Keratinocyte (primary cell): ENCODE data around the gene PIPOX. TPM values are rescaled to one million over a fixed set of nuclear protein-coding genes. Genes with fewer than 3 reads are reported as not detected.

Source experiments
- DNase-seq: peaks from one replicate; pipeline ENCODE4 v3.0.0-alpha.2; 2011; ENCODE audit warnings: low read depth, missing footprints, low spot score
- FAIRE-seq: peaks from 2 replicates; lab custom pipeline; 2011; peaks lifted over from hg19 to GRCh38; lab: Jason Lieb, UNC
- H2AFZ ChIP-seq: 2 replicates; pipeline ENCODE4 v1.6.0; 2012; ENCODE audit warnings: low read length, control low read depth, inconsistent platforms; ENCODE audit not compliant: control insufficient read depth
- H3K27ac ChIP-seq: 2 replicates; pipeline ENCODE4 v1.5.1; 2011; ENCODE audit warnings: low read length; ENCODE audit not compliant: control insufficient read depth, insufficient read depth
- H3K27me3 ChIP-seq: 3 replicates; pipeline ENCODE4 v1.6.0; 2011; ENCODE audit warnings: low read length; ENCODE audit not compliant: control insufficient read depth, insufficient read depth; ENCODE audit errors: extremely low read depth
- H3K36me3 ChIP-seq, 2 experiments: 2 replicates in 1 of 2; 3 replicates in 1 of 2; pipeline ENCODE4 v1.5.1; 2011; ENCODE audit warnings: low read length in 2 of 2, mild to moderate bottlenecking in 1 of 2; ENCODE audit not compliant: control insufficient read depth in 2 of 2, insufficient read depth in 2 of 2; ENCODE audit errors: extremely low read depth in 1 of 2
- H3K4me1 ChIP-seq: 3 replicates; pipeline ENCODE4 v1.5.1; 2011; ENCODE audit warnings: low read length; ENCODE audit not compliant: control insufficient read depth, insufficient read depth; ENCODE audit errors: extremely low read depth
- H3K4me2 ChIP-seq: 3 replicates; pipeline ENCODE4 v1.6.0; 2011; ENCODE audit warnings: low read depth, low read length; ENCODE audit not compliant: control insufficient read depth, insufficient read depth; ENCODE audit errors: extremely low read depth
- H3K4me3 ChIP-seq, 3 experiments: fragments of 200-600 bp in 1 of 3; sonication (generic) in 1 of 3; 2 replicates in 2 of 3; 3 replicates in 1 of 3; pipeline ENCODE4 v1.5.1; 2011 to 2016; ENCODE audit warnings: low read length in 3 of 3, mild to moderate bottlenecking in 3 of 3, control low read depth in 2 of 3, inconsistent platforms in 1 of 3, low read depth in 1 of 3, mixed read lengths in 1 of 3, mixed run types in 1 of 3, moderate library complexity in 1 of 3; ENCODE audit not compliant: control insufficient read depth in 2 of 3, insufficient read depth in 2 of 3; ENCODE audit errors: extremely low read depth in 1 of 3
- H3K79me2 ChIP-seq: 2 replicates; pipeline ENCODE4 v1.6.0; 2012; ENCODE audit warnings: low read length; ENCODE audit not compliant: control insufficient read depth, insufficient read depth
- H3K9ac ChIP-seq: 3 replicates; pipeline ENCODE4 v1.6.0; 2011; ENCODE audit warnings: low read length; ENCODE audit not compliant: control insufficient read depth, insufficient read depth; ENCODE audit errors: extremely low read depth
- H3K9me1 ChIP-seq: 3 replicates; pipeline ENCODE4 v1.6.0; 2011; ENCODE audit warnings: low read length; ENCODE audit not compliant: control insufficient read depth, insufficient read depth; ENCODE audit errors: extremely low read depth
- H3K9me3 ChIP-seq: 2 replicates; pipeline ENCODE4 v1.5.1; 2012; ENCODE audit warnings: low read depth, low read length; ENCODE audit not compliant: control insufficient read depth
- H4K20me1 ChIP-seq: 3 replicates; pipeline ENCODE4 v1.6.0; 2011; ENCODE audit warnings: low read length; ENCODE audit not compliant: control insufficient read depth, insufficient read depth; ENCODE audit errors: extremely low read depth
- CTCF ChIP-seq, 3 experiments: IDR thresholded peaks in 1 of 3; conservative IDR thresholded peaks in 1 of 3; optimal IDR thresholded peaks in 1 of 3; 2 replicates in 2 of 3; 3 replicates in 1 of 3; pipeline versions ENCODE3 to v1.5.1; 2011; ENCODE audit warnings: low read length in 3 of 3, mild to moderate bottlenecking in 3 of 3, moderate library complexity in 2 of 3, control low read depth in 1 of 3, inconsistent platforms in 1 of 3; ENCODE audit not compliant: insufficient read depth in 2 of 3; ENCODE audit errors: extremely low read depth in 1 of 3
- EZH2 ChIP-seq: IDR thresholded peaks from one replicate; pipeline ENCODE4 v1.6.1; 2012; ENCODE audit warnings: inconsistent platforms, mild to moderate bottlenecking, low read length, moderate library complexity
- dilution Hi-C: fragments of 300-500 bp; cut with MboI; formaldehyde crosslinking; loops from one replicate; pipeline ENCODE4 v1.7.0; 2020; ENCODE audit warnings: low sequenced_read_pairs; ENCODE audit not compliant: extremely low pct_ligation_motif_present
- polyA plus RNA-seq, 5 experiments: library from polyadenylated mRNA; depleted of rRNA in 3 of 5; stranded (reverse) in 3 of 5; stranded (forward) in 1 of 5; unstranded in 1 of 5; fragments of >200 nt; gene quantifications; 1 replicate in 1 of 5; 2 replicates in 3 of 5; 3 replicates in 1 of 5; pipeline versions ENCODE4 v1.2.1 to v1.2.3, GENCODE V29; 2011 to 2012; ENCODE audit warnings: missing spikeins in 2 of 5, low read depth in 1 of 5, low replicate concordance in 1 of 5

PIPOX gene
- polyA plus RNA-seq, 1 donor (not counting 4 experiments of a cell fraction or from before 2014, with no cell fraction given), result not detected

- TF ChIP-seq CTCF (optimal IDR thresholded peaks at IDR 0.05 in 1 of 3, IDR thresholded peaks at IDR 0.05 in 1 of 3, conservative IDR thresholded peaks at IDR 0.05 in 1 of 3; ENCODE audit: extremely low read depth in 1 of 3, insufficient read depth in 2 of 3, low read length in 3 of 3), result no peak
- TF ChIP-seq EZH2, result no peak
- Histone ChIP-seq H3K27me3 (peaks cover 40% of the 10 kb centered on the region), H3K36me3 (no peaks in the 10 kb centered on the region), H3K79me2 (no peaks in the 10 kb centered on the region), H3K9ac (no peak overlapping the region), H3K4me1 (no peaks in the 10 kb centered on the region), H3K9me1 (no peaks in the 10 kb centered on the region), H3K4me2 (no peak overlapping the region), H3K27ac (no peak overlapping the region), H3K4me3 (no peak overlapping the region), H4K20me1 (peaks cover 3% of the 10 kb centered on the region), H2AFZ (no peak overlapping the region), H3K9me3 (no peaks in the 10 kb centered on the region)
- dilution Hi-C loops, result no loop called here
- DNase-seq, result no peak
- no peak for FAIRE-seq
These were observed 11.9 kb downstream of the PIPOX start for GRCh38 chr17:29054835-29055234.

- Histone ChIP-seq H3K9me3 (no peaks in the 10 kb centered on the region), H3K9ac (no peak overlapping the region), H3K4me1 (no peaks in the 10 kb centered on the region), H4K20me1 (peaks cover 3% of the 10 kb centered on the region), H2AFZ (no peak overlapping the region), H3K36me3 (no peaks in the 10 kb centered on the region), H3K9me1 (no peaks in the 10 kb centered on the region), H3K4me3 (no peak overlapping the region), H3K27me3 (peaks cover 36% of the 10 kb centered on the region), H3K79me2 (no peaks in the 10 kb centered on the region), H3K4me2 (no peak overlapping the region), H3K27ac (no peak overlapping the region)
- dilution Hi-C loops, result no loop called here
- TF ChIP-seq EZH2, result no peak
- no peak for TF ChIP-seq CTCF (optimal IDR thresholded peaks at IDR 0.05 in 1 of 3, IDR thresholded peaks at IDR 0.05 in 1 of 3, conservative IDR thresholded peaks at IDR 0.05 in 1 of 3; ENCODE audit: extremely low read depth in 1 of 3, insufficient read depth in 2 of 3, low read length in 3 of 3)
- DNase-seq, result no peak
- FAIRE-seq, result no peak
These were observed 14.4 kb downstream of the PIPOX start for GRCh38 chr17:29057361-29057760.
